Chondrocyte (in vitro differentiated cells): Measurements from ENCODE around the gene NDOR1. TPM values are rescaled to one million over a fixed set of nuclear protein-coding genes. Genes with fewer than 3 reads are reported as not detected.
"Not testable (repeated sequence)": the region's sequence is repeated elsewhere in the genome, so short reads cannot be mapped to it uniquely, and the experiment has no call there.

Experiments used
- DNase-seq: peaks from one replicate; pipeline ENCODE4 v3.0.0; 2021; ENCODE audit warnings: mixed read lengths, low spot score
- H3K27ac Mint-ChIP-seq: one replicate; pipeline ENCODE4 v1.8.0; 2021; ENCODE audit warnings: mild to moderate bottlenecking, moderate library complexity, mixed read lengths; ENCODE audit not compliant: unreplicated experiment
- H3K27me3 Mint-ChIP-seq: 2 replicates; pipeline ENCODE4 v1.8.0; 2021; ENCODE audit warnings: low read depth, mixed read lengths
- H3K36me3 Mint-ChIP-seq: 2 replicates; pipeline ENCODE4 v1.8.0; 2021; ENCODE audit warnings: low read depth, mixed read lengths
- H3K4me1 Mint-ChIP-seq: 2 replicates; pipeline ENCODE4 v1.8.0; 2021; ENCODE audit warnings: low read depth, mild to moderate bottlenecking, mixed read lengths
- H3K4me3 Mint-ChIP-seq: one replicate; pipeline ENCODE4 v1.8.0; 2021; ENCODE audit warnings: mild to moderate bottlenecking, moderate library complexity, mixed read lengths; ENCODE audit not compliant: unreplicated experiment
- H3K9me3 Mint-ChIP-seq: 2 replicates; pipeline ENCODE4 v1.8.0; 2021; ENCODE audit warnings: low read depth, mixed read lengths
- CTCF ChIP-seq: fragments of 200-600 bp; sonication (generic); IDR thresholded peaks from 2 replicates; pipeline ENCODE4 v1.5.0; 2021; ENCODE audit warnings: antibody characterized with exemption, mild to moderate bottlenecking, moderate library complexity
- total RNA-seq: library from RNA; stranded (reverse); gene quantifications from 3 replicates; pipeline ENCODE4 v1.2.1, GENCODE V29; 2021

NDOR1 gene
- total RNA-seq, 1 donor from 2014 or later = 10.8 TPM

- no peak for DNase-seq
- peak; percentile 33 for TF ChIP-seq CTCF
- peak overlapping the region; percentile 85 for H3K27ac Mint-ChIP-seq
- H3K9me3 Mint-ChIP-seq = no peaks in the 10 kb centered on the region
- peaks cover 30% of the 10 kb centered on the region for H3K4me1 Mint-ChIP-seq
- H3K4me3 Mint-ChIP-seq = peak overlapping the region; percentile 70
- peaks cover 10% of the 10 kb centered on the region for H3K36me3 Mint-ChIP-seq
- no peaks in the 10 kb centered on the region for H3K27me3 Mint-ChIP-seq
These were observed 34.9 kb downstream of the NDOR1 start for GRCh38 chr9:137240318-137240840.

DNA sequence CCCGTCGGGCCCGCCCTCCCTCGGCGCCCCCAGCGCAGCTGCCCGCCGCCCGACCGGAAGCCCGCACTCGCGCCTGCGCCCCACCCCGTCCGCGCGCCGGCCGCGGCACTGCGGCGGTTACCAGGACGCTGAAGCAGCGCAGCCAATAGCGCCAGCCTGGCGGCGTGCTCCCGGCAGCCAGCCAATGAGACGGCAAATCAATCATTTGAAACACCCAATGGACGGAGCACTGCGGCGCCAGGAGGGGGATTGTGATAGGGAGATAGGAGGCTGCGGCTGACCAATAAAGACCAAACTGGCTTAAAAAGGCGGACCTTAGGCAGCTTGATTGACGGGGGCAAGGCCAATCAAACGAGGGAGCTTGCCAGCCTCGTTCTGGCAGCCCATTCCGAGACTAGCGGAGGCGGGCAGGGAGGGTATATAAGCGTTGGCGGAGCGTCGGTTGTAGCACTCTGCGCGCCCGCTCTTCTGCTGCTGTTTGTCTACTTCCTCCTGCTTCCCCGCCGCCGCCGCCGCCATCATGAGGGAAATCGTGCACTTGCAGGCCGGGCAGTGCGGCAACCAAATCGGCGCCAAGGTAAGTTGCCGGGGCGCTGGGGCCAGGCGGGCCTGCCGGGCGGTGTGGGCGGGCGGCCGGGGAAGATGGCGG, 35.5 kb downstream of the NDOR1 start, which contains the start of gene TUBB4B:
TUBB4B (plus strand) TSS at position 447 of the 649 bp plus-strand sequence; CDS start at position 521, 74 bp downstream.
- DNase-seq = peak; percentile 99
- no peak for TF ChIP-seq CTCF
- no peaks in the 10 kb centered on the region for H3K9me3 Mint-ChIP-seq
- H3K4me1 Mint-ChIP-seq = peaks cover 30% of the 10 kb centered on the region
- H3K27me3 Mint-ChIP-seq = no peaks in the 10 kb centered on the region
- H3K36me3 Mint-ChIP-seq = peaks cover 10% of the 10 kb centered on the region
- H3K27ac Mint-ChIP-seq = peak within 1 kb of the TSS; percentile 89
- peak within 1 kb of the TSS; percentile 78 for H3K4me3 Mint-ChIP-seq

DNA sequence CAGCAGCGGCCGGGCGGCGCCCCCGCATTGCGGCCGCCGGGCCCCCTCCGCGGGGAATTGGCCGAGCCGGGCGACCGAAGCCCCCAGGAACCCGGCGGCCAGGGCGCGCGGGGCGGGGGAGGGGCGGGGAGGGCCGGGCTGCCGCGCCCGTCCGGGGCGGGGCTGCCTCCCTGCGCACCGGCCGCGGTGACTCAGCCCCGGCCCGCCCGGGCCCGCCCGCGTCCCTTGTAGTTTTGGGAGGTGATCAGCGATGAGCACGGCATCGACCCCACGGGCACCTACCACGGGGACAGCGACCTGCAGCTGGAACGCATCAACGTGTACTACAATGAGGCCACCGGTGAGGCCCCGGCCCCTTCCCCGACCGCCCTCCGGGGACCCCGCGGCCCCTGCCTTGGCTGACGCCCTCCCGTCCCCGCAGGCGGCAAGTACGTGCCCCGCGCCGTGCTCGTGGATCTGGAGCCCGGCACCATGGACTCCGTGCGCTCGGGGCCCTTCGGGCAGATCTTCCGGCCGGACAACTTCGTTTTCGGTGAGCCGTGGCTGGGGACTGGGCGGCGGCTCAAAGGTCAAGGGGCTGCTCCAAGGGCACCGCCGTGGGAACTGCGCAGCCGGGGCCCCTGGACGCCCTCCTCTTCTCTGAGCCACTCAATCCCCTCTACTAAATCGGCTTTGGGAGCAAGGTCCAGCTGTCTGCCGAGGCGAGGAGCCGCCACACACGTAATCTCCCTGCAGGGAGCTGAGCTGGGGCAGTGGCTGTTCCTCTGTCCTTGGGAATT, 36.2 kb downstream of the NDOR1 start:
- peaks cover 10% of the 10 kb centered on the region for H3K36me3 Mint-ChIP-seq
- no peak for TF ChIP-seq CTCF
- H3K27ac Mint-ChIP-seq = peak overlapping the region; percentile 57
- no peaks in the 10 kb centered on the region for H3K9me3 Mint-ChIP-seq
- no peaks in the 10 kb centered on the region for H3K27me3 Mint-ChIP-seq
- H3K4me3 Mint-ChIP-seq = peak overlapping the region; percentile 78
- DNase-seq = no peak
- H3K4me1 Mint-ChIP-seq = peaks cover 30% of the 10 kb centered on the region

GRCh38 chr9:137242269-137243203, 37.0 kb downstream of the NDOR1 start:
- Mint-ChIP-seq H3K27ac (peak overlapping the region; percentile 57), H3K36me3 (peaks cover 10% of the 10 kb centered on the region), H3K27me3 (no peaks in the 10 kb centered on the region), H3K4me3 (peak overlapping the region; percentile 76), H3K9me3 (no peaks in the 10 kb centered on the region), H3K4me1 (peaks cover 30% of the 10 kb centered on the region)
- no peak for DNase-seq
- TF ChIP-seq CTCF = no peak

DNA sequence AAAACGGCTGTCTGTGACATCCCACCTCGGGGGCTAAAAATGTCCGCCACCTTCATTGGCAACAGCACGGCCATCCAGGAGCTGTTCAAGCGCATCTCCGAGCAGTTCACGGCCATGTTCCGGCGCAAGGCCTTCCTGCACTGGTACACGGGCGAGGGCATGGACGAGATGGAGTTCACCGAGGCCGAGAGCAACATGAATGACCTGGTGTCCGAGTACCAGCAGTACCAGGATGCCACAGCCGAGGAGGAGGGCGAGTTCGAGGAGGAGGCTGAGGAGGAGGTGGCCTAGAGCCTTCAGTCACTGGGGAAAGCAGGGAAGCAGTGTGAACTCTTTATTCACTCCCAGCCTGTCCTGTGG, 37.7 kb downstream of the NDOR1 start:
- H3K9me3 Mint-ChIP-seq, H3K4me3 Mint-ChIP-seq, DNase-seq, H3K27me3 Mint-ChIP-seq, H3K27ac Mint-ChIP-seq: not testable (repeated sequence)
- H3K36me3 Mint-ChIP-seq = peaks cover 10% of the 10 kb centered on the region
- H3K4me1 Mint-ChIP-seq = peaks cover 30% of the 10 kb centered on the region
